ENCODE results near the gene CYSTM1.

CYSTM1 gene

GRCh38 chr5:140146523-140146842 is 28.5 kb upstream of the CYSTM1 start:
- H3K27ac ChIP-seq, result no peak overlapping the region
- ChIA-PET POLR2A (ENCODE audit: low non-redundant PET) (no interaction called here), CTCF (interaction anchor here (0.5 to 2.1 kb wide), 12 partner anchors 8 to 206 kb away, joined by 3 to 16 read pairs (median 6); partner anchors contain the start of gene PURA)
- no peak for TF ChIP-seq CTCF (conservative IDR thresholded peaks at IDR 0.05; ENCODE audit: low read depth)
- no peak for DNase-seq (ENCODE audit: low spot score)

GRCh38 chr5:140147460-140147859 is 27.5 kb upstream of the CYSTM1 start:
- ChIA-PET POLR2A (ENCODE audit: low non-redundant PET) (no interaction called here), CTCF (interaction anchor here (0.6 to 0.8 kb wide), 2 partner anchors 26 to 72 kb away, joined by 3 read pairs; no protein-coding TSS in a partner anchor)
- TF ChIP-seq CTCF (conservative IDR thresholded peaks at IDR 0.05; ENCODE audit: low read depth), result no peak
- DNase-seq (ENCODE audit: low spot score), result no peak
- H3K27ac ChIP-seq, result no peak overlapping the region

DNA sequence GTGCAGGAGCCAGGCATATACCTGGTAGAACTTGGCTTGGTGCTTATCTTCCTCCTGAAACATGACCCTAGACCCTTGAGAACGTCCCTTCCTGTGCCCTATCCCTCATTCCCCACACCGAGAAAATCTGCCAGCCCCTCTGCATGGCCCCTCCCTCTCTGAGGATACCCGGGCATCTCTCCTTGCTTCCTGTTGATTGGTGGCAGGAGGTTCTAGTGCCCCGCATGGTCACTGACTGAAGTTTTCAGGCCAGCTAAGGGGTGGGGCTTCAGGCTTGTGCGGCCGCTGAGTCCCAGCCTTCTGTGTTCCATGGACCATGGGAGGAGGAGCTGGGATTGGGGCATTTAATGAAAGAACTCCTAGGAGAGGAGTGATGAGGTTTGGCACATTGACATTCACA is 26.5 kb upstream of the CYSTM1 start:
- no peak for DNase-seq (ENCODE audit: low spot score)
- ChIA-PET CTCF (interaction anchor here (0.7 to 1.1 kb wide), 2 partner anchors 41 to 954 kb away, joined by 3 to 5 read pairs; no protein-coding TSS in a partner anchor), POLR2A (ENCODE audit: low non-redundant PET) (no interaction called here)
- no peak overlapping the region for H3K27ac ChIP-seq
- no peak for TF ChIP-seq CTCF (conservative IDR thresholded peaks at IDR 0.05; ENCODE audit: low read depth)

- POLR2A ChIA-PET (ENCODE audit: low non-redundant PET), result no interaction called here
- no peak for TF ChIP-seq CTCF (conservative IDR thresholded peaks at IDR 0.05; ENCODE audit: low read depth)
- no peak overlapping the region for H3K27ac ChIP-seq
- CTCF ChIA-PET, result no interaction called here
- DNase-seq (ENCODE audit: low spot score), result no peak
Measured at GRCh38 chr5:140150201-140150600, 24.8 kb upstream of the CYSTM1 start.

GRCh38 chr5:140151144-140152021 is 23.6 kb upstream of the CYSTM1 start:
- ChIA-PET CTCF (interaction anchor here (0.6 kb wide), 3 partner anchors 52 to 298 kb away, joined by 3 read pairs; no protein-coding TSS in a partner anchor), POLR2A (ENCODE audit: low non-redundant PET) (no interaction called here)
- no peak overlapping the region for H3K27ac ChIP-seq
- no peak for TF ChIP-seq CTCF (conservative IDR thresholded peaks at IDR 0.05; ENCODE audit: low read depth)
- no peak for DNase-seq (ENCODE audit: low spot score)

DNA sequence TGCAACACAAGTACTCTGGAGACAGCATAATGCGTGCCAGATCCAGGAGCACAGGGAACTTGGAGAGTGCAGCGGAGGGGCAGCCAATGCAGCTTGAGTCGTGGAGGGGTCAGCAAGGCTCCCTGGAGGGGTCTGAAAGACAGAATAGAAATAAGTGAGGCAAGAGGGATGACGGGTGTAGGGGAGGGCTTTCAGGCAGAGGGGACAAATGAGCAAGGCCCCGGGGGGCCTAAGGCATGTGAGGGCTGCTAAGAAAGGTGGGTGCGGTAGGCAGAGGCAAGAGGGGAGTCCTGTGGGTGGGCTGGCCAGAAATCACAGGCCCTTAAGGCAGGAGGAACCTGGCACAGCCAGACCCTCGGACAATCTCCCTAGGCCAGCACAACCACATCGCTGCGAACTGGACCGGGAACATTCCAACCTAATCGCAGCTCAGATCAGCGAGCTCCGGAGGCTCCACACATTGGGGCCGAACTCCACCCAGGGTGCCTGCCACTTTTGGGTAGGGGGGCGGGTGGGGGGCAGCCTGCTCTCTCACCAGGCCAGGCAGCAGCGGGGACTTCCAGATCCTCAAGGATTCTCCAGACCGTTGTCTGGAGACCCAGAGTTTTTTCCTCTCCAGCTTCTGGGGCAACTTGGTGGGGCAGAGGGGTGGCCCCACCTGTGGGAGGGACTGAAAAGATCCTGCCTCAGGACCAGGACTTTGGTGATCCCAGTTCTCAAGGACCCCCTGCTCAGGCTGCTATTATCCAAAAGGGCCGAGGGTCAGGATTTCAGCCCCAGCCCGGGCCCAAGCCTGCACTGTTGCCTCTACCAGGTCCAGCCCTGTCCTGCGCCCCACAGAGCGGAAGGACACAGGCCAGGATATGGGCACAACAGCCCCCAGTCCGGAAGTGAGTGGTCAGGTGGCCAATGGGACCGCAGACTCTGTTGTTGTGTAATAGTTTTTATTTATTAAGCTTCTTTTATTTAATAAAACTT is 22.7 kb upstream of the CYSTM1 start:
- no peak overlapping the region for H3K27ac ChIP-seq
- ChIA-PET POLR2A (ENCODE audit: low non-redundant PET) (no interaction called here), CTCF (interaction anchor here (0.5 to 3.4 kb wide), 6 partner anchors 67 to 425 kb away, joined by 3 to 18 read pairs (median 3); no protein-coding TSS in a partner anchor)
- no peak for DNase-seq (ENCODE audit: low spot score)
- no peak for TF ChIP-seq CTCF (conservative IDR thresholded peaks at IDR 0.05; ENCODE audit: low read depth)
